K562 (cell line): ENCODE results near the gene MMP11. TPM values are rescaled to one million over a fixed set of nuclear protein-coding genes. Genes with fewer than 3 reads are reported as not detected.
A peak's percentile ranks its signal among the peaks of the same experiment; 100 is the strongest.

ENCODE experiments used
- ATAC-seq: fragments of 200-7000 bp; cut with Tn5 transposase; 3 replicates; pipeline ENCODE4 v1.9.1; 2020; ENCODE audit warnings: moderate library complexity
- BruUV-seq: library from RNA; stranded (reverse); fragments of 400-500 nt; replicated peaks from 2 replicates; lab custom pipeline; 2021; lab: Mats Ljungman, UMichigan
- CTCF ChIA-PET: fragments of 300-600 bp; formaldehyde crosslinking; extraction: SDS; loops from one replicate; lab custom pipeline; 2021; ENCODE audit warnings: low intra/inter-chr PET ratio; lab: Yijun Ruan, JAX
- POLR2A ChIA-PET: fragments of 300-600, 350-650 bp; sonication (Branson Sonifier 250); formaldehyde crosslinking; extraction: SDS; loops from one replicate; lab custom pipeline; 2021; ENCODE audit warnings: antibody characterized with exemption, inconsistent platforms; lab: Yijun Ruan, JAX
- DNase-seq, 4 experiments: peaks; one replicate each; pipeline versions ENCODE4 v3.0.0 to v3.0.0-alpha.2; 2011 to 2018; ENCODE audit warnings: low spot score in 3 of 4, mixed read lengths in 3 of 4; ENCODE audit errors: extremely low read depth in 1 of 4
- FAIRE-seq: peaks from 2 replicates; lab custom pipeline; 2011; peaks lifted over from hg19 to GRCh38; lab: Jason Lieb, UNC
- H2AFZ ChIP-seq: 2 replicates; pipeline ENCODE4 v1.6.0; 2011; ENCODE audit warnings: low read depth, low read length, control low read depth, inconsistent platforms
- H3K27ac ChIP-seq: fragments of 200-600 bp; 3 replicates; pipeline ENCODE4 v1.8.0; 2011; ENCODE audit warnings: low read depth, mild to moderate bottlenecking, control low read depth, inconsistent platforms, low read length, moderate library complexity, mixed read lengths; ENCODE audit errors: extremely low read depth
- H3K27me3 ChIP-seq, 2 experiments: fragments of 300-600 bp in 1 of 2; 2 replicates in 1 of 2; 3 replicates in 1 of 2; pipeline versions ENCODE4 v1.6.0 to v1.8.0; 2011; ENCODE audit warnings: inconsistent platforms in 2 of 2, low read length in 2 of 2, mild to moderate bottlenecking in 1 of 2, mixed read lengths in 1 of 2, moderate library complexity in 1 of 2; ENCODE audit not compliant: control insufficient read depth in 2 of 2, insufficient read depth in 2 of 2
- H3K36me3 ChIP-seq: fragments of 300-600 bp; 3 replicates; pipeline ENCODE4 v1.8.0; 2011; ENCODE audit warnings: mild to moderate bottlenecking, low read length, inconsistent platforms; ENCODE audit not compliant: control insufficient read depth, insufficient read depth
- H3K4me1 ChIP-seq, 2 experiments: fragments of 200-600 bp in 1 of 2; replicated peaks in 1 of 2; 2 replicates in 1 of 2; 3 replicates in 1 of 2; pipeline versions ENCODE4 v1.5.1 to v1.8.0; 2011; ENCODE audit warnings: inconsistent platforms in 2 of 2, low read length in 2 of 2, mild to moderate bottlenecking in 1 of 2, mixed read lengths in 1 of 2, moderate library complexity in 1 of 2; ENCODE audit not compliant: control insufficient read depth in 2 of 2, insufficient read depth in 2 of 2
- H3K4me2 ChIP-seq: 2 replicates; pipeline ENCODE4 v1.6.1; 2011; ENCODE audit warnings: low read length, control low read depth, inconsistent platforms, mixed read lengths; ENCODE audit not compliant: insufficient read depth
- H3K4me3 ChIP-seq: fragments of 200-600 bp; sonication (generic), shearing (Covaris generic); 2 replicates; pipeline ENCODE4 v1.5.1; 2016; ENCODE audit warnings: control low read depth, inconsistent platforms
- H3K79me2 ChIP-seq: fragments of 200-600 bp; 3 replicates; pipeline ENCODE4 v1.8.0; 2011; ENCODE audit warnings: low read length, inconsistent platforms; ENCODE audit not compliant: control insufficient read depth, insufficient read depth
- H3K9ac ChIP-seq, 2 experiments: 2 replicates each; pipeline versions ENCODE4 v1.6.0 to v1.6.1; 2011; ENCODE audit warnings: low read depth in 2 of 2, low read length in 2 of 2, control low read depth in 1 of 2, inconsistent platforms in 1 of 2, mild to moderate bottlenecking in 1 of 2, mixed read lengths in 1 of 2; ENCODE audit not compliant: insufficient read depth in 1 of 2
- H3K9me1 ChIP-seq: one replicate; pipeline ENCODE4 v1.6.0; 2011; ENCODE audit warnings: inconsistent platforms, mild to moderate bottlenecking, low read length, moderate library complexity; ENCODE audit not compliant: control insufficient read depth, insufficient read depth
- H3K9me3 ChIP-seq: replicated peaks from 2 replicates; pipeline ENCODE4 v1.5.1; 2011; ENCODE audit warnings: low read depth, low read length, inconsistent platforms; ENCODE audit not compliant: control insufficient read depth, insufficient read depth
- H4K20me1 ChIP-seq: replicated peaks from 2 replicates; pipeline ENCODE4 v1.6.1; 2011; ENCODE audit warnings: low read length, inconsistent platforms, mixed read lengths; ENCODE audit not compliant: control insufficient read depth, insufficient read depth
- CHD1 ChIP-seq: fragments of 200-600 bp; sonication (generic); IDR thresholded peaks from one replicate; pipeline ENCODE4 v1.6.1; 2012; ENCODE audit warnings: mild to moderate bottlenecking, moderate library complexity, low read length, inconsistent platforms
- ETV6 ChIP-seq, 3 experiments: fragments of 150-350 bp in 1 of 3; sonication (generic) in 1 of 3; formaldehyde crosslinking in 1 of 3; IDR thresholded peaks; 2 replicates each; pipeline versions ENCODE4 v1.6.1 to v1.8.0; 2014 to 2022; ENCODE audit warnings: borderline replicate concordance in 2 of 3, low read depth in 2 of 3, antibody characterized with exemption in 1 of 3, low read length in 1 of 3, mild to moderate bottlenecking in 1 of 3, missing genetic modification reagents in 1 of 3
- GTF2A2 ChIP-seq: IDR thresholded peaks from 2 replicates; pipeline ENCODE4 v1.6.1; 2016; ENCODE audit warnings: mild to moderate bottlenecking, missing genetic modification characterization, missing compliant biosample characterization
- MNT ChIP-seq, 2 experiments: fragments of 450-650 bp; conservative IDR thresholded peaks; 2 replicates each; pipeline ENCODE4 v1.6.1; 2017; ENCODE audit warnings: mild to moderate bottlenecking in 2 of 2, moderate library complexity in 2 of 2
- MYNN ChIP-seq, 2 experiments: sonication (generic); formaldehyde crosslinking in 1 of 2; IDR thresholded peaks; 2 replicates each; pipeline versions ENCODE4 v1.5.0 to v1.6.1; 2016 to 2020; ENCODE audit warnings: antibody characterized with exemption in 1 of 2, missing genetic modification reagents in 1 of 2
- PTTG1 ChIP-seq: fragments of 450-650 bp; IDR thresholded peaks from 2 replicates; pipeline ENCODE4 v1.6.1; 2016; ENCODE audit warnings: low read depth, mild to moderate bottlenecking, missing genetic modification characterization, missing compliant biosample characterization
- SRSF1 ChIP-seq: fragments of 200-400 bp; formaldehyde crosslinking; IDR thresholded peaks from 2 replicates; pipeline ENCODE4 v1.6.1; 2017; ENCODE audit warnings: mild to moderate bottlenecking, low read depth, low read length, moderate library complexity
- WGBS: fragments of 100-300 bp; shearing (Covaris generic); methylation state at CpG from one replicate; pipeline ENCODE4 v1.1.6; 2016; ENCODE audit warnings: low coverage, mixed read lengths; ENCODE audit not compliant: insufficient coverage; ENCODE audit errors: missing lambda C conversion rate; 5-methylcytosine and 5-hydroxymethylcytosine counted together
- in situ Hi-C: fragments of 300-500 bp; cut with MboI; formaldehyde crosslinking; loops from 4 replicates; pipeline ENCODE4 v1.15.0; 2018; ENCODE audit warnings: inconsistent platforms, mixed read lengths
- intact Hi-C: fragments of 100-400 bp; cut with micrococcal nuclease; formaldehyde crosslinking; loops from 2 replicates; pipeline ENCODE4 v1.14.2; 2022
- polyA plus RNA-seq, 8 experiments: library from polyadenylated mRNA; depleted of rRNA in 4 of 8; stranded (reverse) in 5 of 8; unstranded in 3 of 8; fragments of >200 nt; fragmentation: Nextera tagmentation in 2 of 8; fragmentation: Illumina TruSeq in 1 of 8; extraction: Ambion mirVana in 2 of 8; extraction: Trizol in 1 of 8; gene quantifications; 2 replicates each; pipeline versions ENCODE4 v1.2.1 to v1.2.3, GENCODE V29; 2011 to 2014; ENCODE audit warnings: inconsistent platforms in 1 of 8, missing spikeins in 1 of 8
- total RNA-seq, 7 experiments: library from RNA; depleted of rRNA in 6 of 7; stranded (reverse); fragments of >200 nt in 6 of 7; fragmentation: Illumina TruSeq in 2 of 7; extraction: Trizol in 2 of 7; gene quantifications; 2 replicates each; pipeline versions ENCODE4 v1.2.1 to v1.2.3, GENCODE V29; 2011 to 2021; ENCODE audit warnings: low replicate concordance in 1 of 7

Gene MMP11
- total and polyA plus RNA-seq, 9 of the 15 experiments (the other 6 are each of a cell fraction or from before 2014, with no cell fraction given) = 0.14 to 1.8 (median 1.1) TPM; not detected in 2

DNA sequence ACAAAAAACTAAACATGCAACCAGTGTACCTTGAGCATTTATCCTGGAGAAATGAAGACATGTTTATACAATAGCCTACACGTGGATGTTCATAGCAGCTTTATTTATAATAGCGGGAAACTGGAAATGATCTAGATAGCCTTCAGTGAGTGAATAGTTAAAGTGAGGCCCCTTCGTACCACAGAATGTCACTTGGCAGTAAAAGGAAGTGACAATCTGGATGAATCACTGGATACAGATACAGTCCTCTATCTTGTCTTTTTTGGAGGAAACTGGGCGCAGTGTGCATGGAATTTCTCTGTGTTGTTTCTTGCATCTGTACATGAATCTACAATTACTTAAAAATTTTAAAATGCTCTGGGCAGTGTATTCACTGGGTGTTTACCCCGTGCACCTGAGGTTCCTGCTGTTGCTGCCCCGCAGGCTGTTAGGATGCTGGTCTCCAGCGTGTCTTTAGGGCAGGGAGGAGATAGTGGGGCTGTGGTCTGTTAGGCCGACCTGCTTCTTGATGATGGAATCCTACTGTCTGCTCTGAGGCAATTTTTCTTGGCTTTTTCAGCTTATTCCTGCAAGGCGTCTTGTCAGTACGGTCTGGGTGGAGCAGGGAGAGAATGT is 43.0 kb downstream of the MMP11 start (continued):
- no peak for TF ChIP-seq CHD1
- no peak for TF ChIP-seq GTF2A2
- TF ChIP-seq PTTG1 (tag) = no peak
- no peak for TF ChIP-seq MYNN (IDR thresholded peaks at IDR 0.05)
- no peak for TF ChIP-seq MYNN (CRISPR knock-in tag; IDR thresholded peaks at IDR 0.05)

- 82% methylated on average over 8 of the region's 18 CpGs for WGBS
- H3K9me3 ChIP-seq = no peaks in the 10 kb centered on the region
- no peaks in the 10 kb centered on the region for H4K20me1 ChIP-seq
- H3K4me2 ChIP-seq = no peak overlapping the region
- no TSS peak for BruUV-seq
- in situ Hi-C loops = no loop called here
- H3K4me3 ChIP-seq = no peak overlapping the region
- no peaks in the 10 kb centered on the region for H3K9me1 ChIP-seq
- H2AFZ ChIP-seq = no peak overlapping the region
- H3K27me3 ChIP-seq = no peaks in the 10 kb centered on the region
- H3K36me3 ChIP-seq = peaks cover 40% of the 10 kb centered on the region; the same call in 2 of the 3 replicates
- ChIA-PET CTCF (no interaction called here), POLR2A (no interaction called here)
- no peaks in the 10 kb centered on the region; a peak in 1 of 5 replicates for H3K4me1 ChIP-seq
- no peak for TF ChIP-seq ETV6 (IDR thresholded peaks at IDR 0.05; ENCODE audit: borderline replicate concordance in 1 of 2, low read depth in 2 of 2, low read length in 1 of 2)
- no peak for TF ChIP-seq ETV6 (CRISPR knock-in tag; IDR thresholded peaks at IDR 0.05; ENCODE audit: borderline replicate concordance)
- no peak for TF ChIP-seq SRSF1
- no peak for TF ChIP-seq MNT (conservative IDR thresholded peaks at IDR 0.05)
- no peaks in the 10 kb centered on the region for H3K79me2 ChIP-seq
- DNase-seq (no peak), ATAC-seq (no peak), FAIRE-seq (no peak)
- intact Hi-C loops = no loop called here
- no peak overlapping the region for H3K27ac ChIP-seq
- peak overlapping the region in 1 of 2 experiments; percentile 45; a peak in 2 of 4 replicates for H3K9ac ChIP-seq
These were observed 43.7 kb downstream of the MMP11 start for GRCh38 chr22:23816156-23816976.
